Mucosa of descending colon (tissue), 3 donors: ENCODE results near the gene TAOK1. TPM values are rescaled to one million over a fixed set of nuclear protein-coding genes. Genes with fewer than 3 reads are reported as not detected.
"Not testable (repeated sequence)": the region's sequence is repeated elsewhere in the genome, so short reads cannot be mapped to it uniquely, and the experiment has no call there.

Source experiments
- ATAC-seq: fragments of 200-7000 bp; cut with Tn5 transposase; one replicate; pipeline ENCODE4 v1.9.1; 2020; ENCODE audit warnings: mild to moderate bottlenecking, moderate library complexity
- DNase-seq, 3 donors: peaks; one replicate each; pipeline ENCODE4 v3.0.0-alpha.2; 2020
- H3K36me3 ChIP-seq: fragments of 200-600 bp; one replicate; pipeline ENCODE4 v1.8.0; 2021; ENCODE audit warnings: low read depth, mild to moderate bottlenecking
- H3K4me1 ChIP-seq: fragments of 200-600 bp; one replicate; pipeline ENCODE4 v1.8.0; 2021; ENCODE audit warnings: low read depth, mild to moderate bottlenecking
- H3K4me3 ChIP-seq: fragments of 200-600 bp; one replicate; pipeline ENCODE4 v1.8.0; 2021; ENCODE audit warnings: mild to moderate bottlenecking
- H3K9me3 ChIP-seq: fragments of 200-600 bp; one replicate; pipeline ENCODE4 v1.8.0; 2021; ENCODE audit warnings: mild to moderate bottlenecking
- CTCF ChIP-seq: fragments of 200-600 bp; IDR thresholded peaks from one replicate; pipeline ENCODE4 v1.8.0; 2022; ENCODE audit warnings: antibody characterized with exemption, mild to moderate bottlenecking
- intact Hi-C, 2 donors: fragments of 100-400 bp; cut with DNase I in 1 of 2; cut with micrococcal nuclease in 1 of 2; formaldehyde crosslinking; loops; one replicate each; pipeline versions ENCODE4 v1.11.0 to v1.11.1; 2022; cut with DNase I, micrococcal nuclease
- total RNA-seq, 3 donors: library from RNA; stranded (reverse); fragmentation: NEBNext Ultra II Directional in 2 of 3; extraction: Animal tissue kit (Norgen Biotek cat#: 25700) in 2 of 3; gene quantifications; one replicate each; pipeline versions ENCODE4 v1.2.1 to v1.2.4, GENCODE V29; 2021 to 2023
- donor health status: DM: no; HTN: no; CAD: no; lungs with moderate emphysema.
- donor health status: DM: no; HTN: no; CAD: no.
- donor health status: DM: no; HTN: yes; CAD: no.

The TAOK1 gene
- total RNA-seq, 3 donors from 2014 or later = 50.0 to 76.3 (median 52.1) TPM

GRCh38 chr17:29555840-29556239 is 165.7 kb downstream of the TAOK1 start:
- H3K4me3 ChIP-seq = no peak overlapping the region
- no peak for TF ChIP-seq CTCF
- H3K4me1 ChIP-seq = peaks cover 5% of the 10 kb centered on the region
- H3K9me3 ChIP-seq = no peaks in the 10 kb centered on the region
- H3K36me3 ChIP-seq = no peaks in the 10 kb centered on the region
- no peak for DNase-seq
- intact Hi-C loops = no loop called here
- ATAC-seq = peak; percentile 31

- intact Hi-C loops = no loop called here
- no peak for DNase-seq
- ATAC-seq = no peak
- no peak overlapping the region for H3K4me3 ChIP-seq
- no peaks in the 10 kb centered on the region for H3K36me3 ChIP-seq
- H3K9me3 ChIP-seq = no peaks in the 10 kb centered on the region
- TF ChIP-seq CTCF = no peak
- H3K4me1 ChIP-seq = peaks cover 5% of the 10 kb centered on the region
Measured at GRCh38 chr17:29557085-29557738, 167.0 kb downstream of the TAOK1 start.

- Histone ChIP-seq H3K4me3 (no peak overlapping the region), H3K9me3 (no peaks in the 10 kb centered on the region), H3K36me3 (no peaks in the 10 kb centered on the region), H3K4me1 (peaks cover 5% of the 10 kb centered on the region)
- no peak for DNase-seq
- no peak for TF ChIP-seq CTCF
- no peak for ATAC-seq
- intact Hi-C loops = no loop called here
Measured at GRCh38 chr17:29557739-29558116, 167.6 kb downstream of the TAOK1 start.

GRCh38 chr17:29558139-29558538 is 168.0 kb downstream of the TAOK1 start:
- intact Hi-C loops, ATAC-seq, H3K36me3 ChIP-seq, H3K4me1 ChIP-seq, H3K9me3 ChIP-seq, H3K4me3 ChIP-seq, DNase-seq: not testable (repeated sequence)

- H3K9me3 ChIP-seq = no peaks in the 10 kb centered on the region
- no peak overlapping the region for H3K4me3 ChIP-seq
- peaks cover 7% of the 10 kb centered on the region for H3K4me1 ChIP-seq
- no peaks in the 10 kb centered on the region for H3K36me3 ChIP-seq
- intact Hi-C loops = no loop called here
- ATAC-seq = peak; percentile 35
- DNase-seq = no peak
- no peak for TF ChIP-seq CTCF
Measured at GRCh38 chr17:29559640-29560039, 169.5 kb downstream of the TAOK1 start.

- Histone ChIP-seq H3K9me3 (no peaks in the 10 kb centered on the region), H3K4me3 (no peak overlapping the region), H3K4me1 (peaks cover 14% of the 10 kb centered on the region), H3K36me3 (no peaks in the 10 kb centered on the region)
- DNase-seq = no peak
- peak; percentile 22 for ATAC-seq
- intact Hi-C loops = no loop called here
- TF ChIP-seq CTCF = no peak
Measured at GRCh38 chr17:29560316-29560715, 170.2 kb downstream of the TAOK1 start.
